K562 (cell line): ENCODE results near the gene IGSF23. TPM values are rescaled to one million over a fixed set of nuclear protein-coding genes. Genes with fewer than 3 reads are reported as not detected.

Source experiments
- ATAC-seq: fragments of 200-7000 bp; cut with Tn5 transposase; 3 replicates; pipeline ENCODE4 v1.9.1; 2020; ENCODE audit warnings: moderate library complexity
- BruUV-seq: library from RNA; stranded (reverse); fragments of 400-500 nt; replicated peaks from 2 replicates; lab custom pipeline; 2021; lab: Mats Ljungman, UMichigan
- CTCF ChIA-PET: fragments of 300-600 bp; formaldehyde crosslinking; extraction: SDS; loops from one replicate; lab custom pipeline; 2021; ENCODE audit warnings: low intra/inter-chr PET ratio; lab: Yijun Ruan, JAX
- POLR2A ChIA-PET: fragments of 300-600, 350-650 bp; sonication (Branson Sonifier 250); formaldehyde crosslinking; extraction: SDS; loops from one replicate; lab custom pipeline; 2021; ENCODE audit warnings: antibody characterized with exemption, inconsistent platforms; lab: Yijun Ruan, JAX
- DNase-seq, 4 experiments: peaks; one replicate each; pipeline versions ENCODE4 v3.0.0 to v3.0.0-alpha.2; 2011 to 2018; ENCODE audit warnings: low spot score in 3 of 4, mixed read lengths in 3 of 4; ENCODE audit errors: extremely low read depth in 1 of 4
- FAIRE-seq: peaks from 2 replicates; lab custom pipeline; 2011; peaks lifted over from hg19 to GRCh38; lab: Jason Lieb, UNC
- H2AFZ ChIP-seq: 2 replicates; pipeline ENCODE4 v1.6.0; 2011; ENCODE audit warnings: low read depth, low read length, control low read depth, inconsistent platforms
- H3K27ac ChIP-seq: fragments of 200-600 bp; 3 replicates; pipeline ENCODE4 v1.8.0; 2011; ENCODE audit warnings: low read depth, mild to moderate bottlenecking, control low read depth, inconsistent platforms, low read length, moderate library complexity, mixed read lengths; ENCODE audit errors: extremely low read depth
- H3K27me3 ChIP-seq, 2 experiments: fragments of 300-600 bp in 1 of 2; 2 replicates in 1 of 2; 3 replicates in 1 of 2; pipeline versions ENCODE4 v1.6.0 to v1.8.0; 2011; ENCODE audit warnings: inconsistent platforms in 2 of 2, low read length in 2 of 2, mild to moderate bottlenecking in 1 of 2, mixed read lengths in 1 of 2, moderate library complexity in 1 of 2; ENCODE audit not compliant: control insufficient read depth in 2 of 2, insufficient read depth in 2 of 2
- H3K36me3 ChIP-seq: fragments of 300-600 bp; 3 replicates; pipeline ENCODE4 v1.8.0; 2011; ENCODE audit warnings: mild to moderate bottlenecking, low read length, inconsistent platforms; ENCODE audit not compliant: control insufficient read depth, insufficient read depth
- H3K4me1 ChIP-seq, 2 experiments: fragments of 200-600 bp in 1 of 2; replicated peaks in 1 of 2; 2 replicates in 1 of 2; 3 replicates in 1 of 2; pipeline versions ENCODE4 v1.5.1 to v1.8.0; 2011; ENCODE audit warnings: inconsistent platforms in 2 of 2, low read length in 2 of 2, mild to moderate bottlenecking in 1 of 2, mixed read lengths in 1 of 2, moderate library complexity in 1 of 2; ENCODE audit not compliant: control insufficient read depth in 2 of 2, insufficient read depth in 2 of 2
- H3K4me2 ChIP-seq: 2 replicates; pipeline ENCODE4 v1.6.1; 2011; ENCODE audit warnings: low read length, control low read depth, inconsistent platforms, mixed read lengths; ENCODE audit not compliant: insufficient read depth
- H3K4me3 ChIP-seq: fragments of 200-600 bp; sonication (generic), shearing (Covaris generic); 2 replicates; pipeline ENCODE4 v1.5.1; 2016; ENCODE audit warnings: control low read depth, inconsistent platforms
- H3K79me2 ChIP-seq: fragments of 200-600 bp; 3 replicates; pipeline ENCODE4 v1.8.0; 2011; ENCODE audit warnings: low read length, inconsistent platforms; ENCODE audit not compliant: control insufficient read depth, insufficient read depth
- H3K9ac ChIP-seq, 2 experiments: 2 replicates each; pipeline versions ENCODE4 v1.6.0 to v1.6.1; 2011; ENCODE audit warnings: low read depth in 2 of 2, low read length in 2 of 2, control low read depth in 1 of 2, inconsistent platforms in 1 of 2, mild to moderate bottlenecking in 1 of 2, mixed read lengths in 1 of 2; ENCODE audit not compliant: insufficient read depth in 1 of 2
- H3K9me1 ChIP-seq: one replicate; pipeline ENCODE4 v1.6.0; 2011; ENCODE audit warnings: inconsistent platforms, mild to moderate bottlenecking, low read length, moderate library complexity; ENCODE audit not compliant: control insufficient read depth, insufficient read depth
- H3K9me3 ChIP-seq: replicated peaks from 2 replicates; pipeline ENCODE4 v1.5.1; 2011; ENCODE audit warnings: low read depth, low read length, inconsistent platforms; ENCODE audit not compliant: control insufficient read depth, insufficient read depth
- H4K20me1 ChIP-seq: replicated peaks from 2 replicates; pipeline ENCODE4 v1.6.1; 2011; ENCODE audit warnings: low read length, inconsistent platforms, mixed read lengths; ENCODE audit not compliant: control insufficient read depth, insufficient read depth
- ATF1 ChIP-seq, 2 experiments: fragments of 450-650 bp in 1 of 2; IDR thresholded peaks; 2 replicates each; pipeline ENCODE4 v1.6.1; 2016; ENCODE audit warnings: missing compliant biosample characterization in 1 of 2, missing genetic modification characterization in 1 of 2
- POLR2G ChIP-seq: fragments of 200-400 bp; formaldehyde crosslinking; IDR thresholded peaks from 2 replicates; pipeline ENCODE4 v1.6.1; 2017; ENCODE audit warnings: low read depth, mild to moderate bottlenecking, antibody characterized with exemption, low read length, moderate library complexity
- TAF7 ChIP-seq: fragments of 450-650 bp; IDR thresholded peaks from 2 replicates; pipeline ENCODE4 v1.6.1; 2016; ENCODE audit warnings: missing genetic modification characterization, missing compliant biosample characterization
- ZNF121 ChIP-seq: sonication (generic); formaldehyde crosslinking; conservative IDR thresholded peaks from 2 replicates; pipeline ENCODE4 v1.8.0; 2022; ENCODE audit warnings: missing genetic modification reagents
- WGBS: fragments of 100-300 bp; shearing (Covaris generic); methylation state at CpG from one replicate; pipeline ENCODE4 v1.1.6; 2016; ENCODE audit warnings: low coverage, mixed read lengths; ENCODE audit not compliant: insufficient coverage; ENCODE audit errors: missing lambda C conversion rate; 5-methylcytosine and 5-hydroxymethylcytosine counted together
- in situ Hi-C: fragments of 300-500 bp; cut with MboI; formaldehyde crosslinking; loops from 4 replicates; pipeline ENCODE4 v1.15.0; 2018; ENCODE audit warnings: inconsistent platforms, mixed read lengths
- intact Hi-C: fragments of 100-400 bp; cut with micrococcal nuclease; formaldehyde crosslinking; loops from 2 replicates; pipeline ENCODE4 v1.14.2; 2022
- polyA plus RNA-seq, 8 experiments: library from polyadenylated mRNA; depleted of rRNA in 4 of 8; stranded (reverse) in 5 of 8; unstranded in 3 of 8; fragments of >200 nt; fragmentation: Nextera tagmentation in 2 of 8; fragmentation: Illumina TruSeq in 1 of 8; extraction: Ambion mirVana in 2 of 8; extraction: Trizol in 1 of 8; gene quantifications; 2 replicates each; pipeline versions ENCODE4 v1.2.1 to v1.2.3, GENCODE V29; 2011 to 2014; ENCODE audit warnings: inconsistent platforms in 1 of 8, missing spikeins in 1 of 8
- total RNA-seq, 7 experiments: library from RNA; depleted of rRNA in 6 of 7; stranded (reverse); fragments of >200 nt in 6 of 7; fragmentation: Illumina TruSeq in 2 of 7; extraction: Trizol in 2 of 7; gene quantifications; 2 replicates each; pipeline versions ENCODE4 v1.2.1 to v1.2.3, GENCODE V29; 2011 to 2021; ENCODE audit warnings: low replicate concordance in 1 of 7
- TF ChIP-seq, protein P1 (sequence below): sonication (generic); formaldehyde crosslinking; IDR thresholded peaks from 2 replicates; pipeline ENCODE4 v1.9.0; 2022; ENCODE audit warnings: mild to moderate bottlenecking, missing genetic modification reagents

The IGSF23 gene
- total and polyA plus RNA-seq, 9 of the 15 experiments (the other 6 are each of a cell fraction or from before 2014, with no cell fraction given), result not detected

DNA sequence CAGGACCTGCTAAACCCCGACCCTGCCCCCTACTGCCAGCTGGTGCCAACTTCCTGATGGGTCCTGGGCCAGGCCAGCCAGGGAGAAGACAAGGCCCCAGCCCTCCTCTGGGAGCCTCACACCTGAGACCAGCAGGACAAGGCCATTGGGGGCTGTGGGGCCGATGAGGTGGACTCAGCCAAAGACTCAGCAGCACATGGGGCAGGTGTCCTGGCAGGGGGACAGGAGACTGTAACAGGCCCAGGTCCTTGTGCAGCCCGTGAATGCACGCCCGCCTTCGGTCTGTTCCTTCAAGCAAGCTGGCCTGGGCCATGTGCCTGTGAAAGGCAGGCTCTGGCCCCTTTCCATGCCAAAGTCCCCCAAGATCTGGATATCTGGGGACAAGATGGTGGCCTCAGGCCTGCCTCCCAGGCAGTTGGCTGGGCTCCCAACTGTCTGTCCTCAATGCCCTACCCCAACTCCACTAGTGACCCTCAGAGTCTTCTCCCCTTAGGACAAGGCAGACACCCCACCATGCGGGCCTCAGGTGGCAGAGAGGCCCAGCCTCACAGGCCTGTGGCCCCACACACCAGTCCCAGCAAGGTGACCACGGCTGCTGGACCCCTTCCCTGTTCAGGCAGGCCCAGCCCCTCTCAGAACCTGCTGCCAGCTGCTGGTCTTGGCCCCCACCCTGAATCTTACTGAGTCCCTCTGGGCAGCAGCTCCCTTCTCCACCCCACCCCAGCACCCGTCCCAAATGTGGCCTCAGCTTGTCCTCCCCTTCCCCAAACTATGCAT, 70.3 kb downstream of the IGSF23 start:
- intact Hi-C loops, result loop anchor here (10.0 kb wide), 1 partner anchor 109 kb away; no protein-coding TSS in a partner anchor
- ChIA-PET POLR2A (no interaction called here), CTCF (interaction anchor here (0.6 to 1.1 kb wide), 2 partner anchors 22 to 162 kb away, joined by 4 read pairs; partner anchors contain the start of gene NECTIN2)
- in situ Hi-C loops, result no loop called here
- Histone ChIP-seq H3K4me1 (peaks cover 6 to 13% of the 10 kb centered on the region in 2 experiments), H3K36me3 (no peaks in the 10 kb centered on the region), H3K9me1 (no peaks in the 10 kb centered on the region), H4K20me1 (no peaks in the 10 kb centered on the region), H3K4me3 (no peak overlapping the region), H3K9me3 (no peaks in the 10 kb centered on the region), H3K27ac (no peak overlapping the region), H3K4me2 (no peak overlapping the region), H3K79me2 (no peaks in the 10 kb centered on the region)
- 79% methylated on average over 8 of the region's 9 CpGs for WGBS
- DNase-seq, result no peak
- no peak for FAIRE-seq
- BruUV-seq, result no TSS peak
- no peak for ATAC-seq
- TF ChIP-seq ATF1 (CRISPR knock-in tag; IDR thresholded peaks at IDR 0.05), result no peak
- TF ChIP-seq ATF1 (tag; IDR thresholded peaks at IDR 0.05), result no peak
- no peak for TF ChIP-seq TAF7 (tag)
- no peak for TF ChIP-seq POLR2G
- TF ChIP-seq, protein P1, sequence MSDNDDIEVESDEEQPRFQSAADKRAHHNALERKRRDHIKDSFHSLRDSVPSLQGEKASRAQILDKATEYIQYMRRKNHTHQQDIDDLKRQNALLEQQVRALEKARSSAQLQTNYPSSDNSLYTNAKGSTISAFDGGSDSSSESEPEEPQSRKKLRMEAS (CRISPR knock-in tag), result 0 out of 2 replicates have a peak, but pooled peaks have one; percentile 23
- no peak for TF ChIP-seq ZNF121 (CRISPR knock-in tag)
- TF ChIP-seq, all 486 proteins: peak for 1
- Histone ChIP-seq H3K9ac (peak overlapping the region in 1 of 2 experiments; percentile 6; a peak in 1 of 4 replicates), H2AFZ (no peak overlapping the region), H3K27me3 (no peaks in the 10 kb centered on the region)
